HepG2 (cell line): ENCODE data around the gene SH2D3C. TPM values are rescaled to one million over a fixed set of nuclear protein-coding genes. Genes with fewer than 3 reads are reported as not detected.

Experiments used
- ATAC-seq: fragments of 200-7000 bp; cut with Tn5 transposase; 3 replicates; pipeline ENCODE4 v1.9.1; 2020; ENCODE audit warnings: mild to moderate bottlenecking, moderate library complexity
- BruUV-seq: library from RNA; stranded (reverse); fragments of 400-500 nt; replicated peaks from 2 replicates; lab custom pipeline; 2021; lab: Mats Ljungman, UMichigan
- CTCF ChIA-PET: fragments of 300-600 bp; formaldehyde crosslinking; extraction: SDS; loops from one replicate; lab custom pipeline; 2021; ENCODE audit warnings: low total read pairs, inconsistent platforms, low intra/inter-chr PET ratio; lab: Yijun Ruan, JAX
- POLR2A ChIA-PET: fragments of 350-600 bp; sonication (Branson Sonifier 250); formaldehyde crosslinking; loops from one replicate; lab custom pipeline; 2020; ENCODE audit warnings: antibody characterized with exemption, inconsistent platforms; lab: Yijun Ruan, JAX
- DNase-seq: peaks from one replicate; pipeline ENCODE4 v3.0.0-alpha.2; 2015; ENCODE audit warnings: low spot score
- FAIRE-seq: peaks from 3 replicates; lab custom pipeline; 2011; peaks lifted over from hg19 to GRCh38; lab: Jason Lieb, UNC
- H2AFZ ChIP-seq: one replicate; pipeline ENCODE4 v1.6.1; 2011; ENCODE audit warnings: low read length, inconsistent platforms
- H3K27ac ChIP-seq: fragments of 300-600 bp; 3 replicates; pipeline ENCODE4 v1.8.0; 2011; ENCODE audit warnings: mixed run types, mild to moderate bottlenecking, mixed read lengths, low read length, inconsistent platforms; ENCODE audit not compliant: insufficient read depth; ENCODE audit errors: extremely low read length
- H3K27me3 ChIP-seq, 2 experiments: fragments of 200-600 bp in 1 of 2; 2 replicates in 1 of 2; 3 replicates in 1 of 2; pipeline versions ENCODE4 v1.6.0 to v1.8.0; 2011; ENCODE audit warnings: low read length in 2 of 2, mild to moderate bottlenecking in 2 of 2, moderate library complexity in 2 of 2, inconsistent platforms in 1 of 2; ENCODE audit not compliant: insufficient read depth in 2 of 2, control insufficient read depth in 1 of 2
- H3K36me3 ChIP-seq, 2 experiments: fragments of 200-600 bp in 1 of 2; replicated peaks in 1 of 2; 2 replicates in 1 of 2; 3 replicates in 1 of 2; pipeline versions ENCODE4 v1.5.1 to v1.8.0; 2011; ENCODE audit warnings: low read length in 2 of 2, inconsistent platforms in 1 of 2; ENCODE audit not compliant: insufficient read depth in 2 of 2, control insufficient read depth in 1 of 2
- H3K4me1 ChIP-seq: 2 replicates; pipeline ENCODE4 v1.5.1; 2012; ENCODE audit warnings: low read length, inconsistent platforms; ENCODE audit not compliant: insufficient read depth
- H3K4me2 ChIP-seq: 2 replicates; pipeline ENCODE4 v1.6.0; 2011; ENCODE audit warnings: low read depth, low read length, inconsistent platforms
- H3K4me3 ChIP-seq, 3 experiments: fragments of 200-600 bp in 1 of 3; sonication (generic), shearing (Covaris generic) in 1 of 3; replicated peaks in 1 of 3; 2 replicates each; pipeline ENCODE4 v1.5.1; 2011 to 2016; ENCODE audit warnings: low read length in 3 of 3, inconsistent platforms in 2 of 3, low read depth in 2 of 3, mild to moderate bottlenecking in 2 of 3, control low read depth in 1 of 3, mixed read lengths in 1 of 3; ENCODE audit not compliant: insufficient read depth in 1 of 3
- H3K79me2 ChIP-seq: one replicate; pipeline ENCODE4 v1.6.1; 2011; ENCODE audit warnings: low read length, inconsistent platforms; ENCODE audit not compliant: insufficient read depth
- H3K9ac ChIP-seq: 2 replicates; pipeline ENCODE4 v1.6.0; 2011; ENCODE audit warnings: mild to moderate bottlenecking, low read depth, low read length, inconsistent platforms; ENCODE audit not compliant: insufficient read depth
- H3K9me3 ChIP-seq: 2 replicates; pipeline ENCODE4 v1.5.1; 2012; ENCODE audit warnings: mild to moderate bottlenecking, low read length
- H4K20me1 ChIP-seq: 2 replicates; pipeline ENCODE4 v1.6.0; 2011; ENCODE audit warnings: inconsistent platforms, mild to moderate bottlenecking, low read length, moderate library complexity; ENCODE audit not compliant: insufficient read depth
- IRX3 ChIP-seq: sonication (generic); formaldehyde crosslinking; IDR thresholded peaks from 2 replicates; pipeline ENCODE4 v1.8.1; 2023; ENCODE audit warnings: mild to moderate bottlenecking, low read depth, missing genetic modification reagents, borderline replicate concordance
- SOX13 ChIP-seq, 3 experiments: fragments of 450-650 bp in 1 of 3; sonication (generic) in 1 of 3; formaldehyde crosslinking in 1 of 3; IDR thresholded peaks in 2 of 3; conservative IDR thresholded peaks in 1 of 3; 2 replicates each; pipeline versions ENCODE4 v1.5.0 to v1.6.1; 2016 to 2020; ENCODE audit warnings: antibody characterized with exemption in 1 of 3, mild to moderate bottlenecking in 1 of 3, missing compliant biosample characterization in 1 of 3, missing genetic modification reagents in 1 of 3, moderate library complexity in 1 of 3
- SP1 ChIP-seq, 2 experiments: fragments of 450-650 bp in 1 of 2; sonication (generic) in 1 of 2; formaldehyde crosslinking in 1 of 2; IDR thresholded peaks; 2 replicates each; pipeline versions ENCODE4 v1.4.0 to v1.6.1; 2016 to 2020; ENCODE audit warnings: missing genetic modification reagents in 1 of 2
- ZBTB21 ChIP-seq: sonication (generic); formaldehyde crosslinking; IDR thresholded peaks from 2 replicates; pipeline ENCODE4 v1.4.0; 2020; ENCODE audit warnings: missing genetic modification reagents
- ZEB1 ChIP-seq: IDR thresholded peaks from 2 replicates; pipeline ENCODE4 v1.6.1; 2012; ENCODE audit warnings: mild to moderate bottlenecking, low read depth, inconsistent platforms; ENCODE audit not compliant: insufficient replicate concordance
- ZNF781 ChIP-seq: sonication (generic); formaldehyde crosslinking; IDR thresholded peaks from 2 replicates; pipeline ENCODE4 v1.5.1; 2020; ENCODE audit warnings: borderline replicate concordance, mild to moderate bottlenecking, missing genetic modification reagents; ENCODE audit errors: not compliant biosample characterization
- WGBS: methylation state at CpG from one replicate; pipeline ENCODE4 v1.1.6; 2017; ENCODE audit warnings: low lambda C conversion rate; 5-methylcytosine and 5-hydroxymethylcytosine counted together
- in situ Hi-C: cut with HindIII; loops from 2 replicates; pipeline ENCODE4 v1.10.0; 2017; ENCODE audit warnings: low pct_unique_long_range_greater_than_20kb; ENCODE audit not compliant: extremely low pct_ligation_motif_present
- intact Hi-C: fragments of 100-400 bp; cut with micrococcal nuclease; formaldehyde crosslinking; loops from one replicate; pipeline ENCODE4 v1.10.0; 2022; ENCODE audit not compliant: unreplicated experiment
- polyA plus RNA-seq, 8 experiments: library from polyadenylated mRNA; depleted of rRNA in 3 of 8; stranded (reverse) in 7 of 8; unstranded in 1 of 8; fragments of >200 nt; fragmentation: Illumina TruSeq in 4 of 8; extraction: Trizol in 4 of 8; gene quantifications; 2 replicates each; pipeline versions ENCODE4 v1.2.1 to v1.2.3, GENCODE V29; 2011 to 2016; ENCODE audit warnings: low read depth in 4 of 8, missing spikeins in 1 of 8, mixed read lengths in 1 of 8; ENCODE audit not compliant: insufficient read depth in 1 of 8
- total RNA-seq, 5 experiments: library from RNA; depleted of rRNA; stranded (reverse); fragments of >200 nt; fragmentation: Illumina TruSeq; extraction: Trizol; gene quantifications; 2 replicates each; pipeline ENCODE4 v1.2.3, GENCODE V29; 2016; ENCODE audit warnings: low read depth in 1 of 5

The SH2D3C gene
- total and polyA plus RNA-seq, 2 of the 13 experiments (the other 11 are each of a cell fraction or from before 2014, with no cell fraction given), result not detected

GRCh38 chr9:127801955-127802575 is 23.6 kb upstream of the SH2D3C start (continued):
- no peak for TF ChIP-seq SP1 (IDR thresholded peaks at IDR 0.05)
- TF ChIP-seq SP1 (CRISPR knock-in tag; IDR thresholded peaks at IDR 0.05), result 0 out of 2 replicates have a peak, but pooled peaks have one; percentile 3
- TF ChIP-seq ZBTB21 (CRISPR knock-in tag), result 0 out of 2 replicates have a peak, but pooled peaks have one; percentile 7
- TF ChIP-seq ZEB1, result peak; percentile 32

- TF ChIP-seq IRX3 (CRISPR knock-in tag), result no peak
- TF ChIP-seq ZNF781 (CRISPR knock-in tag), result no peak
- TF ChIP-seq SOX13 (IDR thresholded peaks at IDR 0.05), result no peak
- peak in 1 of 2 experiments; percentile 28; a peak in 1 of 4 replicates for TF ChIP-seq SOX13 (CRISPR knock-in tag; conservative IDR thresholded peaks at IDR 0.05 in 1 of 2, IDR thresholded peaks at IDR 0.05 in 1 of 2)
- Histone ChIP-seq H3K9ac (no peak overlapping the region), H3K27ac (no peak overlapping the region), H2AFZ (no peak overlapping the region), H4K20me1 (peaks cover 4% of the 10 kb centered on the region; the same call in 1 of the 2 replicates), H3K9me3 (no peaks in the 10 kb centered on the region), H3K79me2 (no peaks in the 10 kb centered on the region), H3K4me1 (peaks cover 68% of the 10 kb centered on the region), H3K36me3 (no peaks in the 10 kb centered on the region; a peak in 1 of 5 replicates), H3K4me3 (no peak overlapping the region), H3K27me3 (no peaks in the 10 kb centered on the region), H3K4me2 (peak overlapping the region; percentile 46)
- BruUV-seq, result no TSS peak
- WGBS, result 41% methylated on average over 11 of the region's 11 CpGs
- ATAC-seq (peak; percentile 7; the same call in 2 of the 3 replicates), DNase-seq (no peak), FAIRE-seq (no peak)
- CTCF ChIA-PET, result no interaction called here
- POLR2A ChIA-PET, result interaction anchor here (0.6 to 0.8 kb wide), 3 partner anchors 12 to 153 kb away, joined by 3 read pairs; no protein-coding TSS in a partner anchor
- in situ Hi-C loops (no loop called here), intact Hi-C loops (no loop called here)
These were observed 18.4 kb upstream of the SH2D3C start for GRCh38 chr9:127796852-127797370.
